ENCODE measurements around the gene OR10H3.
"Not testable (repeated sequence)": the region's sequence is repeated elsewhere in the genome, so short reads cannot be mapped to it uniquely, and the experiment has no call there.

OR10H3 gene

GRCh38 chr19:15737722-15738121 lies at the start of gene OR10H3:
TSS of gene OR10H3 (plus strand) at chr19:15737985. CDS start at chr19:15741393, 3,408 bp downstream.
- no peak within 1 kb of the TSS for H3K4me3 ChIP-seq (ENCODE audit: low read depth, low read length)

- no peak overlapping the region for H3K4me3 ChIP-seq (ENCODE audit: low read depth, low read length)
These were observed 41.1 kb upstream of the OR10H3 start for GRCh38 chr19:15696654-15697194.

GRCh38 chr19:15701757-15702533 lies 35.8 kb upstream of the OR10H3 start:
- H3K4me3 ChIP-seq (ENCODE audit: low read depth, low read length): no peak overlapping the region

GRCh38 chr19:15702534-15702930 lies 35.3 kb upstream of the OR10H3 start:
- no peak overlapping the region for H3K4me3 ChIP-seq (ENCODE audit: low read depth, low read length)

- no peak overlapping the region for H3K4me3 ChIP-seq (ENCODE audit: low read depth, low read length)
These were observed 23.1 kb upstream of the OR10H3 start for GRCh38 chr19:15714638-15715037.

GRCh38 chr19:15715642-15716041 lies 22.1 kb upstream of the OR10H3 start:
- H3K4me3 ChIP-seq (ENCODE audit: low read depth, low read length): no peak overlapping the region

- H3K4me3 ChIP-seq (ENCODE audit: low read depth, low read length): no peak overlapping the region
These were observed 20.0 kb upstream of the OR10H3 start for GRCh38 chr19:15717809-15718208.

GRCh38 chr19:15721268-15721667 lies 16.5 kb upstream of the OR10H3 start:
- H3K4me3 ChIP-seq (ENCODE audit: low read depth, low read length): no peak overlapping the region

GRCh38 chr19:15722956-15723355 lies 14.8 kb upstream of the OR10H3 start:
- H3K4me3 ChIP-seq (ENCODE audit: low read depth, low read length): no peak overlapping the region

GRCh38 chr19:15727724-15728123 lies 10.1 kb upstream of the OR10H3 start, which contains the start of gene OR10H2:
TSS of gene OR10H2 (plus strand) at chr19:15728024. CDS start at chr19:15728044, 20 bp downstream.
- H3K4me3 ChIP-seq (ENCODE audit: low read depth, low read length): no peak within 1 kb of the TSS

- no peak overlapping the region for H3K4me3 ChIP-seq (ENCODE audit: low read depth, low read length)
These were observed 7.2 kb upstream of the OR10H3 start for GRCh38 chr19:15730538-15730937.

GRCh38 chr19:15732388-15732787 lies 5.4 kb upstream of the OR10H3 start:
- H3K4me3 ChIP-seq (ENCODE audit: low read depth, low read length): no peak overlapping the region

GRCh38 chr19:15733895-15734294 lies 3.9 kb upstream of the OR10H3 start:
- H3K4me3 ChIP-seq (ENCODE audit: low read depth, low read length): no peak overlapping the region

GRCh38 chr19:15740785-15741184 lies 3.0 kb downstream of the OR10H3 start:
- H3K4me3 ChIP-seq (ENCODE audit: low read depth, low read length): no peak overlapping the region

- H3K4me3 ChIP-seq (ENCODE audit: low read depth, low read length): no peak overlapping the region
These were observed 10.5 kb downstream of the OR10H3 start for GRCh38 chr19:15748239-15748638.

- H3K4me3 ChIP-seq (ENCODE audit: low read depth, low read length): no peak overlapping the region
These were observed 20.6 kb downstream of the OR10H3 start for GRCh38 chr19:15758379-15758778.

- H3K4me3 ChIP-seq (ENCODE audit: low read depth, low read length): no peak overlapping the region
These were observed 22.3 kb downstream of the OR10H3 start for GRCh38 chr19:15759962-15760565.

- H3K4me3 ChIP-seq (ENCODE audit: low read depth, low read length): no peak overlapping the region
These were observed 31.8 kb downstream of the OR10H3 start for GRCh38 chr19:15769586-15769985.

GRCh38 chr19:15774159-15774558 lies 36.4 kb downstream of the OR10H3 start:
- not testable (repeated sequence) for H3K4me3 ChIP-seq (ENCODE audit: low read depth, low read length)

- no peak overlapping the region for H3K4me3 ChIP-seq (ENCODE audit: low read depth, low read length)
These were observed 37.5 kb downstream of the OR10H3 start for GRCh38 chr19:15775249-15775648.

- no peak overlapping the region for H3K4me3 ChIP-seq (ENCODE audit: low read depth, low read length)
These were observed 38.5 kb downstream of the OR10H3 start for GRCh38 chr19:15776264-15776663.

Measured in iPS-11a (cell line).